Airway epithelial cell (primary cell): ENCODE results near the gene CCDC190. TPM values are rescaled to one million over a fixed set of nuclear protein-coding genes. Genes with fewer than 3 reads are reported as not detected.

ENCODE experiments used
- total RNA-seq: library from RNA; depleted of rRNA; stranded (reverse); fragments of >200 nt; gene quantifications from 2 replicates; pipeline ENCODE4 v1.2.3, GENCODE V29; 2015

Gene CCDC190, protein sequence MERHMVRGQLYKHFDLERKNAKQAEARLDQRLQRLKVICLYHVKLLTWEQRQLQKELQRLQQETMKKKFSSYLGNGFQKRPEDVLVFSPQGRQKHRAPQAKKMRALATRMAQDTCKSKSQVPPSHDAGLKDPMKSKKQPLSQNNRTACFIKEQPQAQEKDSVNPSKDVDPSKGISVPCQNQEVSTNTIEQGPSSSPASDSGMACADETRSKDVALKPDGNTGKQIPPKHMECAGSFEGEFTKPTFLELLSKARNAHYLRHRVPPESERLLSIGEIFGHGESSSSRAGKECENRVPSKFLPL
- not detected in 2 replicates for total RNA-seq

DNA sequence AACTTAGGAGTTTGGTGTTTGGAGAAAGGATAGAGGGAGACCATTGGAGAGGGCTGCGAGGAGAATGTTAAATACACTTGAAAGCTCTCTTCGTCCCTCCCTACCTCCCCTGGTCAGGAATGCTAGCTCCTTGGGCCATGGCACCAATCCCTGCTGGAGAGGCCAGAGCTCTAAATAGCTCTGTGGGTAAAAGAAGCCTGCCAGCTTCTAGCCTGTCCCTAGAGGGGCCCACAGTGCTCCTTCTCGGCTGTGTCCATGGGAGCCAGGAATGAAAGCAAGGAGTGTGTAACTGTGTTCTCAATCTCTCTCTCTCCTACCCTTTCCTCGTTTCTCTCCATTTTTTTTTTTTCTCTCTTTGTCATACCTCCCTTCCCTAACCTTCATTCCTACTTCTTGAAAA is at the start of gene CCDC190:
Gene CCDC190, minus strand, starts transcription at position 75 of the 400 bp plus-strand sequence. CDS start 1,529 bp downstream, outside the sequence.

Other genes starting within 250 kb of the CCDC190 start
- 1.1 and 1.3 TPM in 2 replicates for gene DDR2, start 228.7 kb downstream of the CCDC190 start, total RNA-seq
- gene HSD17B7, start 70.5 kb downstream of the CCDC190 start, total RNA-seq = 15.7 and 24.2 TPM in 2 replicates
- 0.42 TPM in 1 of 2 replicates, not detected in the other for gene RGS4, start 208.2 kb upstream of the CCDC190 start, total RNA-seq